Measurements from ENCODE around the gene FBXW4.

The FBXW4 gene

GRCh38 chr10:101649525-101650085 is 45.4 kb downstream of the FBXW4 start:
- ChIA-PET CTCF (no interaction called here), POLR2A (no interaction called here)
- no peak for DNase-seq (ENCODE audit: extremely low spot score)
- TF ChIP-seq FOXM1 (IDR thresholded peaks at IDR 0.05; ENCODE audit: borderline replicate concordance) = no peak
- no peak for TF ChIP-seq FOXK2 (IDR thresholded peaks at IDR 0.05)
- no peak for TF ChIP-seq SUZ12 (IDR thresholded peaks at IDR 0.05)
- TF ChIP-seq L3MBTL2 (conservative IDR thresholded peaks at IDR 0.05) = no peak
- no peak for TF ChIP-seq NFRKB (IDR thresholded peaks at IDR 0.05)
- TF ChIP-seq CTBP1 (IDR thresholded peaks at IDR 0.05; ENCODE audit: borderline replicate concordance) = no peak
- no peak for TF ChIP-seq TARDBP (IDR thresholded peaks at IDR 0.05)
- TF ChIP-seq PKNOX1 (IDR thresholded peaks at IDR 0.05) = no peak
- no peak for TF ChIP-seq ELF4 (IDR thresholded peaks at IDR 0.05)
- no peak for TF ChIP-seq SP1 (IDR thresholded peaks at IDR 0.05)
- TF ChIP-seq LEF1 (IDR thresholded peaks at IDR 0.05; ENCODE audit: borderline replicate concordance) = no peak
- TF ChIP-seq BHLHE40 (IDR thresholded peaks at IDR 0.05; ENCODE audit: borderline replicate concordance) = no peak
- no peak for TF ChIP-seq ARNT (IDR thresholded peaks at IDR 0.05)
- no peak for TF ChIP-seq HDGF (IDR thresholded peaks at IDR 0.05; ENCODE audit: borderline replicate concordance)

DNA sequence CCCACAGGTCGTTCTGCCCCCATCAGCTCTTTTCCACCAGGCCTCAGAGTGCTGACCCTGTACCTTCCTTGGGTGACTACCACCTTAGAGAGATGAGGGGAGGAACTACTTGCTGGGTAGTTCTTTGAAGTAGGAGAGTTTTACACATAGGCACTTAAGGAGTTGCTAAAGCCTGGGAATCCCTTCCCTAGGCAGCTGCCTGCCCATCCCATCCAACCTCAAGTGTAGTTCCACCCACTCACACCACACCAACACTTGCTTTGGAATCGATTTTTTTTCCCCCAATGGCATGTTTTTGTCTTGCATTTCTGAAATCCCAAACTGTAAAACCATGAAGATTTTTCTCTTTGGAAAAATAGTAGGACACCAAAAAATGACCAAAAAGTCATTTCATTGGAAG is 47.7 kb downstream of the FBXW4 start:
- TF ChIP-seq CTBP1 (IDR thresholded peaks at IDR 0.05; ENCODE audit: borderline replicate concordance) = no peak
- TF ChIP-seq BHLHE40 (IDR thresholded peaks at IDR 0.05; ENCODE audit: borderline replicate concordance) = no peak
- TF ChIP-seq SUZ12 (IDR thresholded peaks at IDR 0.05) = no peak
- no peak for TF ChIP-seq FOXA1 (IDR thresholded peaks at IDR 0.05)
- TF ChIP-seq L3MBTL2 (conservative IDR thresholded peaks at IDR 0.05) = no peak
- TF ChIP-seq NFRKB (IDR thresholded peaks at IDR 0.05) = no peak
- no peak for TF ChIP-seq FOXM1 (IDR thresholded peaks at IDR 0.05; ENCODE audit: borderline replicate concordance)
- no peak for TF ChIP-seq HDGF (IDR thresholded peaks at IDR 0.05; ENCODE audit: borderline replicate concordance)
- no peak for TF ChIP-seq PKNOX1 (IDR thresholded peaks at IDR 0.05)
- TF ChIP-seq FOXK2 (IDR thresholded peaks at IDR 0.05) = no peak
- no peak for TF ChIP-seq ZNF384 (IDR thresholded peaks at IDR 0.05)
- DNase-seq (ENCODE audit: extremely low spot score) = no peak
- ChIA-PET CTCF (no interaction called here), POLR2A (interaction anchor here (0.6 kb wide), 1 partner anchor 34 kb away, joined by 4 read pairs; no protein-coding TSS in a partner anchor)

DNA sequence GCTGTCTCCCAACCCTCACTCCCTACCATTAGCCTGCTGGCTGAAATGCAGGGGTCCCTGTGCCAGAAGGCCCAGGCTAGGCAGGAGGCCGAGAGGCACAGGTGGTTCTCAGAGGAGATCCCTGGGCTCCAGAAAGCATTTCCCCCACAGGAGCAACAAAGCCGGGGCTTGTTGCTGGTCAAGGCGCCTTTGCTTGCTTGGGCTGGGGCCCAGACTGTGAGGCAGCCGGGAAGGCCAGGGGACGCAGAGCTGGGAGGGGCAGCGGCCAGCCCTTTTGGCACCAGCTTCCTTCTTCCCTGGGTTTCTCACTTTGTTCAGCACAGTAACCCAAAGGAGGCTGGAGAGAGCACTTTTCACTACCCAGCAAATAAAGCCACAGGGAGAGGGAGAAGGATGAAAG is 48.6 kb downstream of the FBXW4 start:
- CTCF ChIA-PET = interaction anchor here (0.6 kb wide), 1 partner anchor 454 kb away, joined by 3 read pairs; no protein-coding TSS in a partner anchor
- TF ChIP-seq PKNOX1 (IDR thresholded peaks at IDR 0.05) (no peak), CTBP1 (IDR thresholded peaks at IDR 0.05; ENCODE audit: borderline replicate concordance) (no peak), ARNT (IDR thresholded peaks at IDR 0.05) (no peak), ELF4 (IDR thresholded peaks at IDR 0.05) (no peak), FOXM1 (IDR thresholded peaks at IDR 0.05; ENCODE audit: borderline replicate concordance) (no peak), SUZ12 (IDR thresholded peaks at IDR 0.05) (no peak), FOXK2 (IDR thresholded peaks at IDR 0.05) (no peak), TARDBP (IDR thresholded peaks at IDR 0.05) (no peak), BHLHE40 (IDR thresholded peaks at IDR 0.05; ENCODE audit: borderline replicate concordance) (no peak), L3MBTL2 (conservative IDR thresholded peaks at IDR 0.05) (no peak), HDGF (IDR thresholded peaks at IDR 0.05; ENCODE audit: borderline replicate concordance) (no peak), FOXA1 (IDR thresholded peaks at IDR 0.05) (no peak), NFRKB (IDR thresholded peaks at IDR 0.05) (no peak), SP1 (IDR thresholded peaks at IDR 0.05) (no peak), ZNF384 (IDR thresholded peaks at IDR 0.05) (no peak), LEF1 (IDR thresholded peaks at IDR 0.05; ENCODE audit: borderline replicate concordance) (no peak)
- POLR2A ChIA-PET = no interaction called here
- no peak for DNase-seq (ENCODE audit: extremely low spot score)

GRCh38 chr10:101645659-101646058 is 49.3 kb downstream of the FBXW4 start:
- CTCF ChIA-PET = interaction anchor here (0.6 kb wide), 1 partner anchor 454 kb away, joined by 3 read pairs; no protein-coding TSS in a partner anchor
- DNase-seq (ENCODE audit: extremely low spot score) = no peak
- TF ChIP-seq ZNF384 (IDR thresholded peaks at IDR 0.05) (no peak), LEF1 (IDR thresholded peaks at IDR 0.05; ENCODE audit: borderline replicate concordance) (no peak), SP1 (IDR thresholded peaks at IDR 0.05) (no peak), PKNOX1 (IDR thresholded peaks at IDR 0.05) (no peak), CTBP1 (IDR thresholded peaks at IDR 0.05; ENCODE audit: borderline replicate concordance) (no peak), FOXA1 (IDR thresholded peaks at IDR 0.05) (no peak), ARNT (IDR thresholded peaks at IDR 0.05) (no peak), BHLHE40 (IDR thresholded peaks at IDR 0.05; ENCODE audit: borderline replicate concordance) (no peak), L3MBTL2 (conservative IDR thresholded peaks at IDR 0.05) (no peak), FOXM1 (IDR thresholded peaks at IDR 0.05; ENCODE audit: borderline replicate concordance) (no peak), ELF4 (IDR thresholded peaks at IDR 0.05) (no peak), SUZ12 (IDR thresholded peaks at IDR 0.05) (no peak), FOXK2 (IDR thresholded peaks at IDR 0.05) (no peak), NFRKB (IDR thresholded peaks at IDR 0.05) (no peak)
- POLR2A ChIA-PET = no interaction called here

DNA sequence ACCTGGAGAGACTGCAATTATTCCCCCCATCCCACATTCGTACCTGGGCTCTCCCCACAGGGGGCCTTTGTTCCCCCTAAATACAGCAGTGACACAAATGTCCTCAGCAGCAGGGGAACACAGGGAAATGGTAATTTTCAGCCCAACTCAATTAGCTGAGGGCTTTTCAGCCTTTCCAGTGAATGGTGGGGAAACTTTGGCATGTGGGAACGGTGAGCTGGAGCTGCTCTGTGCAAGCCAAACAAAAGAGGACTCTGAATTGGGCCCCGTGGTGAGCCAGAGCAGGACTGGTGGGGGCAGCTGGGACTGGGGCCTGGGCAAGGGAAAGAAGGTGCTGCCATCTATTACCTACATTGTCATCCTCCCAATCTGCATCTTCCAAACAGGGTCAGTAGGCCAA is 51.0 kb downstream of the FBXW4 start:
- TF ChIP-seq SUZ12 (IDR thresholded peaks at IDR 0.05) = no peak
- no peak for TF ChIP-seq LEF1 (IDR thresholded peaks at IDR 0.05; ENCODE audit: borderline replicate concordance)
- TF ChIP-seq PKNOX1 (IDR thresholded peaks at IDR 0.05) = no peak
- TF ChIP-seq L3MBTL2 (conservative IDR thresholded peaks at IDR 0.05) = no peak
- TF ChIP-seq BHLHE40 (IDR thresholded peaks at IDR 0.05; ENCODE audit: borderline replicate concordance) = no peak
- TF ChIP-seq SP1 (IDR thresholded peaks at IDR 0.05) = no peak
- TF ChIP-seq NFRKB (IDR thresholded peaks at IDR 0.05) = no peak
- TF ChIP-seq TARDBP (IDR thresholded peaks at IDR 0.05) = no peak
- no peak for TF ChIP-seq FOXK2 (IDR thresholded peaks at IDR 0.05)
- TF ChIP-seq CTBP1 (IDR thresholded peaks at IDR 0.05; ENCODE audit: borderline replicate concordance) = no peak
- TF ChIP-seq HDGF (IDR thresholded peaks at IDR 0.05; ENCODE audit: borderline replicate concordance) = no peak
- TF ChIP-seq FOXM1 (IDR thresholded peaks at IDR 0.05; ENCODE audit: borderline replicate concordance) = no peak
- TF ChIP-seq FOXA1 (IDR thresholded peaks at IDR 0.05) = no peak
- TF ChIP-seq ARNT (IDR thresholded peaks at IDR 0.05) = no peak
- no peak for TF ChIP-seq ELF4 (IDR thresholded peaks at IDR 0.05)
- TF ChIP-seq ZNF384 (IDR thresholded peaks at IDR 0.05) = no peak
- ChIA-PET POLR2A (no interaction called here), CTCF (no interaction called here)
- DNase-seq (ENCODE audit: extremely low spot score) = no peak

All from HEK293T (cell line).